GM13977 (cell line): ENCODE data around the gene MYL6B.
"Not testable (repeated sequence)": the region's sequence is repeated elsewhere in the genome, so short reads cannot be mapped to it uniquely, and the experiment has no call there.

Experiments
- DNase-seq: peaks from one replicate; pipeline ENCODE4 v3.0.0; 2012; ENCODE audit warnings: low spot score
- CTCF ChIP-seq: IDR thresholded peaks from 2 replicates; pipeline ENCODE4 v1.5.1; 2012; ENCODE audit warnings: mild to moderate bottlenecking, control low read depth; ENCODE audit not compliant: insufficient read depth; ENCODE audit errors: extremely low read depth, missing control alignments
- in situ Hi-C: fragments of 300-500 bp; cut with MboI; formaldehyde crosslinking; loops from one replicate; pipeline ENCODE4 v1.12.0; 2022; ENCODE audit warnings: low sequenced_read_pairs, low pct_unique_long_range_greater_than_20kb, mixed read lengths, inconsistent platforms; ENCODE audit not compliant: unreplicated experiment

MYL6B gene

DNA sequence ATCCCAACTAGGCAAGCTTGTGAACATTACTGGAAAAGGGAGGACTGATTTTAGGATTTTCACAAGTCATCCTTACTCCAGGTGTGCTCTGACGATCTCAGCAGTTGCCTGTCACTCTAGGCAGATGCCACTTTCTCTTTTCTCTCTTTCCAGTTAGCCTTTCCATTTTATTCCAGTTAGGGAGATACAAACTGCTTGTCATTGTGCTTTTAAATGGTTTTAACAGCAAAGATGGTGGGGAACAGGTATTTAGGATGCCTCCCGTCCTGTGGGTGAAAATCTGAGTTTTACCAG, 46.8 kb upstream of the MYL6B start:
- no peak for DNase-seq
- in situ Hi-C loops: no loop called here
- TF ChIP-seq CTCF: no peak

DNA sequence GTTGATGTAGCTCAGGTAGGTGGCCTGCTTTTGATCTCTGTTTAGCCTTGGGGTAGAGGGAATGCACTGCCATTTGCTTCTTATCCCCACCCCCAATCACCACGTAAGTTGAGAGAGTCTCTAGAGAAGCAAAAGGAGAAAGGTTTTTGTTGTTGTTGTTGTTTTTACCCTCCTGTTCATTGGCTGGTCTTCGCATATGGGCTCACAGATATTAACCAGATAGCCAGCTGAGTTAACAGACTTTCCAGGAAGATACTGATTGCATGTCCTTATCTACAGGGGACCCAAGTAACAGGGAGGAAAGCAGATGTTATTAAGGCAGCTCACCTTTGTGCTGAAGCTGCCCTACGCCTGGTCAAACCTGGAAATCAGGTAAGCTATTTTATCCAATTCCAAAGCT, 45.1 kb upstream of the MYL6B start:
- in situ Hi-C loops: no loop called here
- DNase-seq: no peak
- no peak for TF ChIP-seq CTCF

GRCh38 chr12:56110571-56110970, 41.8 kb upstream of the MYL6B start:
- TF ChIP-seq CTCF: no peak
- in situ Hi-C loops: no loop called here
- no peak for DNase-seq

- in situ Hi-C loops: no loop called here
These were observed 38.3 kb upstream of the MYL6B start for GRCh38 chr12:56114084-56114483.

GRCh38 chr12:56115329-56115728, 37.1 kb upstream of the MYL6B start:
- in situ Hi-C loops: no loop called here
- no peak for DNase-seq
- no peak for TF ChIP-seq CTCF

More at GRCh38 chr12:56114084-56114483, 38.3 kb upstream of the MYL6B start:
- DNase-seq: no peak
- TF ChIP-seq CTCF: no peak

DNA sequence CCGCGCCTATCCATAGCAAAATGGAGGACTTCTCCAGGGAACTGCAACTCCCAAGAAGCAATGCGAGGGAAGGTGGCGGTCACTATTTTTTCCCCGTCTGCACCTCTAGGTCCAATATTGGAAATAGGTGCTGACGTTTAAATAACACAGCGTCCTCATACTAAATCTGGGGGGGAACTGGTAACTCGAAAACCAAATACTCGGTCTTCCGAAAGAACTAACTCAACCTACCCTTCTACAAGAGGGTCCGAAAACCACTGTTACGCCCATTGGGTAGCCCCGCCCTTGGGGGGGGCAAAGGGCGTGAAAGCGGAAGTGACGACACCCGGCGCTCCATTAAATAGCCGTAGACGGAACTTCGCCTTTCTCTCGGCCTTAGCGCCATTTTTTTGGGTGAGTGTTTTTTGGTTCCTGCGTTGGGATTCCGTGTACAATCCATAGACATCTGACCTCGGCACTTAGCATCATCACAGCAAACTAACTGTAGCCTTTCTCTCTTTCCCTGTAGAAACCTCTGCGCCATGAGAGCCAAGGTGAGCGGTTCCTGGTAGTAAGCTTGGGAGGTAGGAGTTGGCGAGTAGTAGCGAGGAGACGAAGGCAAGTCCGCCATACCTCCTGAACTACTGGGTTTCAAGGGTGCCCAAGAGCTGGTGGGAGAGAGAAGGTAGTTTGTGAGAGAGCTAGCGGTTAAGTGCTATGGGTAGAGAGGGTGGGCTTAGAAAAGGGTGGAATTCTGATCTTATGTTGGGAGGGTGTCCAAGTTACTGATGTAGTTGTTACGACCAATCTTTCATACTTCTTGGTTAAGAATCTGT, 35.9 kb upstream of the MYL6B start, which contains the start of gene RPL41:
TSS of gene RPL41 (plus strand) at position 367 of the 815 bp plus-strand sequence.
- DNase-seq: peak; percentile 83
- no peak for TF ChIP-seq CTCF
- in situ Hi-C loops: no loop called here

GRCh38 chr12:56117082-56117706, 35.2 kb upstream of the MYL6B start:
- in situ Hi-C loops, DNase-seq: not testable (repeated sequence)
